HepG2 (cell line): ENCODE measurements around the gene MCM6. TPM values are rescaled to one million over a fixed set of nuclear protein-coding genes. Genes with fewer than 3 reads are reported as not detected.
A peak's percentile ranks its signal among the peaks of the same experiment; 100 is the strongest.

Experiments
- CBX1 ChIP-seq: IDR thresholded peaks from one replicate; pipeline ENCODE4 v1.6.1; 2016; ENCODE audit warnings: antibody characterized with exemption, low read depth
- CEBPB ChIP-seq: IDR thresholded peaks from 2 replicates; pipeline ENCODE4 v1.6.1; 2011; ENCODE audit warnings: low read depth, low read length, improper control_type of control experiment, borderline replicate concordance
- GATAD2A ChIP-seq: IDR thresholded peaks from 2 replicates; pipeline ENCODE4 v1.6.1; 2016
- HDAC6 ChIP-seq: fragments of 200-600 bp; sonication (generic); IDR thresholded peaks from 2 replicates; pipeline ENCODE4 v1.7.0; 2017; ENCODE audit warnings: mild to moderate bottlenecking, antibody characterized with exemption, low read length, low read depth
- KDM2A ChIP-seq: sonication (generic); formaldehyde crosslinking; IDR thresholded peaks from 2 replicates; pipeline ENCODE4 v1.4.0; 2020; ENCODE audit warnings: low read depth, missing genetic modification reagents, borderline replicate concordance
- RAD21 ChIP-seq: fragments of 450-650 bp; formaldehyde crosslinking; IDR thresholded peaks from 2 replicates; pipeline ENCODE4 v1.5.0; 2020; ENCODE audit warnings: mild to moderate bottlenecking
- SMAD1 ChIP-seq: sonication (generic); formaldehyde crosslinking; IDR thresholded peaks from 2 replicates; pipeline ENCODE4 v1.4.0; 2020; ENCODE audit warnings: missing genetic modification reagents, low read depth, mild to moderate bottlenecking, borderline replicate concordance
- STAG1 ChIP-seq: sonication (generic); formaldehyde crosslinking; IDR thresholded peaks from 2 replicates; pipeline ENCODE4 v1.4.0; 2020; ENCODE audit warnings: missing genetic modification reagents
- XRCC5 ChIP-seq: fragments of 200-400 bp; formaldehyde crosslinking; optimal IDR thresholded peaks from 2 replicates; pipeline ENCODE3; 2017; ENCODE audit warnings: mild to moderate bottlenecking, low read length
- polyA plus RNA-seq, 8 experiments: library from polyadenylated mRNA; depleted of rRNA in 3 of 8; stranded (reverse) in 7 of 8; unstranded in 1 of 8; fragments of >200 nt; fragmentation: Illumina TruSeq in 4 of 8; extraction: Trizol in 4 of 8; gene quantifications; 2 replicates each; pipeline versions ENCODE4 v1.2.1 to v1.2.3, GENCODE V29; 2011 to 2016; ENCODE audit warnings: low read depth in 4 of 8, missing spikeins in 1 of 8, mixed read lengths in 1 of 8; ENCODE audit not compliant: insufficient read depth in 1 of 8
- total RNA-seq, 5 experiments: library from RNA; depleted of rRNA; stranded (reverse); fragments of >200 nt; fragmentation: Illumina TruSeq; extraction: Trizol; gene quantifications; 2 replicates each; pipeline ENCODE4 v1.2.3, GENCODE V29; 2016; ENCODE audit warnings: low read depth in 1 of 5
- TF ChIP-seq, protein P1 (sequence below): IDR thresholded peaks from 2 replicates; pipeline ENCODE4 v1.4.0; 2020; ENCODE audit warnings: mild to moderate bottlenecking, missing genetic modification reagents
- TF ChIP-seq, protein P2 (sequence below), 2 experiments: fragments of 450-650 bp in 1 of 2; sonication (generic) in 1 of 2; formaldehyde crosslinking; IDR thresholded peaks; 2 replicates each; pipeline versions ENCODE4 v1.5.0 to v1.8.0; 2020 to 2022; ENCODE audit warnings: mild to moderate bottlenecking in 1 of 2, missing genetic modification reagents in 1 of 2
- TF ChIP-seq, protein P3 (sequence below), 2 experiments: sonication (generic) in 1 of 2; formaldehyde crosslinking in 1 of 2; IDR thresholded peaks; 2 replicates each; pipeline versions ENCODE4 v1.6.1 to v1.9.0; 2014 to 2022; ENCODE audit warnings: antibody characterized with exemption in 1 of 2, borderline replicate concordance in 1 of 2, inconsistent platforms in 1 of 2, low read depth in 1 of 2, missing genetic modification reagents in 1 of 2

MCM6 gene
- total and polyA plus RNA-seq, 2 of the 13 experiments (the other 11 are each of a cell fraction or from before 2014, with no cell fraction given): 9.7 to 18.7 TPM

- TF ChIP-seq KDM2A (CRISPR knock-in tag): peak; percentile 61
- TF ChIP-seq HDAC6: no peak
- TF ChIP-seq, protein P1, sequence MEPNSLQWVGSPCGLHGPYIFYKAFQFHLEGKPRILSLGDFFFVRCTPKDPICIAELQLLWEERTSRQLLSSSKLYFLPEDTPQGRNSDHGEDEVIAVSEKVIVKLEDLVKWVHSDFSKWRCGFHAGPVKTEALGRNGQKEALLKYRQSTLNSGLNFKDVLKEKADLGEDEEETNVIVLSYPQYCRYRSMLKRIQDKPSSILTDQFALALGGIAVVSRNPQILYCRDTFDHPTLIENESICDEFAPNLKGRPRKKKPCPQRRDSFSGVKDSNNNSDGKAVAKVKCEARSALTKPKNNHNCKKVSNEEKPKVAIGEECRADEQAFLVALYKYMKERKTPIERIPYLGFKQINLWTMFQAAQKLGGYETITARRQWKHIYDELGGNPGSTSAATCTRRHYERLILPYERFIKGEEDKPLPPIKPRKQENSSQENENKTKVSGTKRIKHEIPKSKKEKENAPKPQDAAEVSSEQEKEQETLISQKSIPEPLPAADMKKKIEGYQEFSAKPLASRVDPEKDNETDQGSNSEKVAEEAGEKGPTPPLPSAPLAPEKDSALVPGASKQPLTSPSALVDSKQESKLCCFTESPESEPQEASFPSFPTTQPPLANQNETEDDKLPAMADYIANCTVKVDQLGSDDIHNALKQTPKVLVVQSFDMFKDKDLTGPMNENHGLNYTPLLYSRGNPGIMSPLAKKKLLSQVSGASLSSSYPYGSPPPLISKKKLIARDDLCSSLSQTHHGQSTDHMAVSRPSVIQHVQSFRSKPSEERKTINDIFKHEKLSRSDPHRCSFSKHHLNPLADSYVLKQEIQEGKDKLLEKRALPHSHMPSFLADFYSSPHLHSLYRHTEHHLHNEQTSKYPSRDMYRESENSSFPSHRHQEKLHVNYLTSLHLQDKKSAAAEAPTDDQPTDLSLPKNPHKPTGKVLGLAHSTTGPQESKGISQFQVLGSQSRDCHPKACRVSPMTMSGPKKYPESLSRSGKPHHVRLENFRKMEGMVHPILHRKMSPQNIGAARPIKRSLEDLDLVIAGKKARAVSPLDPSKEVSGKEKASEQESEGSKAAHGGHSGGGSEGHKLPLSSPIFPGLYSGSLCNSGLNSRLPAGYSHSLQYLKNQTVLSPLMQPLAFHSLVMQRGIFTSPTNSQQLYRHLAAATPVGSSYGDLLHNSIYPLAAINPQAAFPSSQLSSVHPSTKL (CRISPR knock-in tag): 0 out of 2 replicates have a peak, but pooled peaks have one; percentile 23
- TF ChIP-seq, protein P2, sequence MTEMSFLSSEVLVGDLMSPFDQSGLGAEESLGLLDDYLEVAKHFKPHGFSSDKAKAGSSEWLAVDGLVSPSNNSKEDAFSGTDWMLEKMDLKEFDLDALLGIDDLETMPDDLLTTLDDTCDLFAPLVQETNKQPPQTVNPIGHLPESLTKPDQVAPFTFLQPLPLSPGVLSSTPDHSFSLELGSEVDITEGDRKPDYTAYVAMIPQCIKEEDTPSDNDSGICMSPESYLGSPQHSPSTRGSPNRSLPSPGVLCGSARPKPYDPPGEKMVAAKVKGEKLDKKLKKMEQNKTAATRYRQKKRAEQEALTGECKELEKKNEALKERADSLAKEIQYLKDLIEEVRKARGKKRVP (CRISPR knock-in tag; IDR thresholded peaks at IDR 0.05): peak in 1 of 2 experiments; percentile 79; a peak in 2 of 4 replicates
- TF ChIP-seq GATAD2A (CRISPR knock-in tag): 0 out of 2 replicates have a peak, but pooled peaks have one; percentile 39
- TF ChIP-seq, protein P3, sequence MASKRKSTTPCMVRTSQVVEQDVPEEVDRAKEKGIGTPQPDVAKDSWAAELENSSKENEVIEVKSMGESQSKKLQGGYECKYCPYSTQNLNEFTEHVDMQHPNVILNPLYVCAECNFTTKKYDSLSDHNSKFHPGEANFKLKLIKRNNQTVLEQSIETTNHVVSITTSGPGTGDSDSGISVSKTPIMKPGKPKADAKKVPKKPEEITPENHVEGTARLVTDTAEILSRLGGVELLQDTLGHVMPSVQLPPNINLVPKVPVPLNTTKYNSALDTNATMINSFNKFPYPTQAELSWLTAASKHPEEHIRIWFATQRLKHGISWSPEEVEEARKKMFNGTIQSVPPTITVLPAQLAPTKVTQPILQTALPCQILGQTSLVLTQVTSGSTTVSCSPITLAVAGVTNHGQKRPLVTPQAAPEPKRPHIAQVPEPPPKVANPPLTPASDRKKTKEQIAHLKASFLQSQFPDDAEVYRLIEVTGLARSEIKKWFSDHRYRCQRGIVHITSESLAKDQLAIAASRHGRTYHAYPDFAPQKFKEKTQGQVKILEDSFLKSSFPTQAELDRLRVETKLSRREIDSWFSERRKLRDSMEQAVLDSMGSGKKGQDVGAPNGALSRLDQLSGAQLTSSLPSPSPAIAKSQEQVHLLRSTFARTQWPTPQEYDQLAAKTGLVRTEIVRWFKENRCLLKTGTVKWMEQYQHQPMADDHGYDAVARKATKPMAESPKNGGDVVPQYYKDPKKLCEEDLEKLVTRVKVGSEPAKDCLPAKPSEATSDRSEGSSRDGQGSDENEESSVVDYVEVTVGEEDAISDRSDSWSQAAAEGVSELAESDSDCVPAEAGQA (IDR thresholded peaks at IDR 0.05; ENCODE audit: low read depth): no peak
- TF ChIP-seq, protein P3 (CRISPR knock-in tag; IDR thresholded peaks at IDR 0.05; ENCODE audit: borderline replicate concordance): no peak
- peak; percentile 54 for TF ChIP-seq RAD21
- peak; percentile 77 for TF ChIP-seq CEBPB
- peak; percentile 77; the same call in 1 of the 2 replicates for TF ChIP-seq SMAD1 (CRISPR knock-in tag)
- peak; percentile 70 for TF ChIP-seq STAG1 (CRISPR knock-in tag)
- peak; percentile 62 for TF ChIP-seq CBX1
- peak; percentile 90 for TF ChIP-seq XRCC5
Measured at GRCh38 chr2:135797497-135798274, 78.6 kb downstream of the MCM6 start (continued).
